Activated naive CD8-positive, alpha-beta T cell treated with anti-CD3 and anti-CD28 coated beads, Interleukin-2, amount 50 U/mL, for 16 hours (primary cell): ENCODE data around the gene RHBDD3.

Source experiments
- DNase-seq: peaks from one replicate; pipeline ENCODE4 v3.0.0-alpha.2; 2020; ENCODE audit warnings: low read depth, low spot score

Gene RHBDD3

GRCh38 chr22:29218758-29219408 lies 48.9 kb downstream of the RHBDD3 start:
- DNase-seq: no peak

GRCh38 chr22:29217827-29218757 lies 49.7 kb downstream of the RHBDD3 start:
- DNase-seq: no peak

GRCh38 chr22:29216873-29217666 lies 50.7 kb downstream of the RHBDD3 start:
- DNase-seq: no peak

- DNase-seq: no peak
Observed at GRCh38 chr22:29216011-29216872, 51.5 kb downstream of the RHBDD3 start.

GRCh38 chr22:29215012-29215860 lies 52.5 kb downstream of the RHBDD3 start:
- DNase-seq: no peak

GRCh38 chr22:29214232-29214631 lies 53.5 kb downstream of the RHBDD3 start:
- no peak for DNase-seq

GRCh38 chr22:29213493-29213892 lies 54.3 kb downstream of the RHBDD3 start:
- DNase-seq: no peak

- DNase-seq: no peak
Observed at GRCh38 chr22:29212743-29213142, 55.0 kb downstream of the RHBDD3 start.

GRCh38 chr22:29211466-29211865 lies 56.3 kb downstream of the RHBDD3 start:
- no peak for DNase-seq

- DNase-seq: no peak
Observed at GRCh38 chr22:29211066-29211465, 56.7 kb downstream of the RHBDD3 start.
